Prostate gland (tissue), 2 donors: ENCODE measurements around the gene SLC4A11. TPM values are rescaled to one million over a fixed set of nuclear protein-coding genes. Genes with fewer than 3 reads are reported as not detected.

Experiments used
- DNase-seq: peaks from one replicate; pipeline ENCODE4 v3.0.0-alpha.2; 2019; ENCODE audit warnings: low spot score
- H3K27ac ChIP-seq, 2 donors: fragments of 200-600 bp; sonication (generic); 2 replicates each; pipeline ENCODE4 v1.5.1; 2017 to 2019
- H3K27me3 ChIP-seq: fragments of 200-600 bp; sonication (generic); replicated peaks from 2 replicates; pipeline ENCODE4 v1.5.1; 2019; ENCODE audit not compliant: insufficient read depth
- H3K36me3 ChIP-seq, 2 donors: fragments of 200-600 bp; sonication (generic); 1 replicate in 1 of 2; 2 replicates in 1 of 2; pipeline versions ENCODE4 v1.5.1 to v1.8.1; 2017 to 2019
- H3K4me1 ChIP-seq: fragments of 200-600 bp; sonication (generic); replicated peaks from 2 replicates; pipeline ENCODE4 v1.5.1; 2019
- H3K4me3 ChIP-seq, 2 donors: fragments of 200-600 bp; sonication (generic); 2 replicates each; pipeline ENCODE4 v1.5.1; 2017 to 2019
- H3K9me3 ChIP-seq: fragments of 200-600 bp; sonication (generic); 2 replicates; pipeline ENCODE4 v1.5.1; 2017
- CTCF ChIP-seq, 4 experiments: fragments of 200-600 bp in 2 of 4; fragments of 450-650 bp in 2 of 4; sonication (generic) in 2 of 4; IDR thresholded peaks; 1 replicate in 3 of 4; 2 replicates in 1 of 4; pipeline ENCODE4 v1.5.1; 2016 to 2019; ENCODE audit warnings: antibody characterized with exemption in 4 of 4, mild to moderate bottlenecking in 2 of 4, moderate library complexity in 2 of 4
- POLR2A ChIP-seq: fragments of 450-650 bp; IDR thresholded peaks from one replicate; pipeline ENCODE4 v1.6.1; 2016; ENCODE audit warnings: antibody characterized with exemption, mild to moderate bottlenecking
- POLR2AphosphoS5 ChIP-seq: sonication (generic); formaldehyde crosslinking; IDR thresholded peaks from one replicate; pipeline ENCODE4 v1.6.1; 2017; ENCODE audit warnings: antibody characterized with exemption
- WGBS: methylation state at CpG from one replicate; pipeline ENCODE4 v1.1.5; 2018; 5-methylcytosine and 5-hydroxymethylcytosine counted together
- intact Hi-C: fragments of 100-400 bp; cut with DNase I; formaldehyde crosslinking; loops from one replicate; pipeline ENCODE4 v1.14.2; 2022
- total RNA-seq, 2 donors: library from RNA; depleted of rRNA; stranded (reverse); fragments of >200 nt; gene quantifications; one replicate each; pipeline ENCODE4 v1.1.0, GENCODE V29; 2016

The SLC4A11 gene
- total RNA-seq, 2 donors from 2014 or later = 9.2 to 12.7 TPM

- no peak overlapping the region for H3K27ac ChIP-seq
- no peaks in the 10 kb centered on the region for H3K27me3 ChIP-seq
- TF ChIP-seq POLR2A (no peak), CTCF (IDR thresholded peaks at IDR 0.05) (no peak), POLR2AphosphoS5 (no peak)
- no peak overlapping the region for H3K4me3 ChIP-seq
- H3K36me3 ChIP-seq = no peaks in the 10 kb centered on the region
- no peak for DNase-seq
- H3K9me3 ChIP-seq = no peaks in the 10 kb centered on the region
- WGBS = 98% methylated on average over 4 of the region's 4 CpGs
- intact Hi-C loops = no loop called here
- H3K4me1 ChIP-seq = no peaks in the 10 kb centered on the region
Observed at GRCh38 chr20:3270051-3270450, 31.1 kb upstream of the SLC4A11 start.

- Histone ChIP-seq H3K27me3 (no peaks in the 10 kb centered on the region), H3K9me3 (no peaks in the 10 kb centered on the region), H3K4me3 (no peak overlapping the region), H3K36me3 (peaks cover 0 to 7% of the 10 kb centered on the region in 2 donors), H3K4me1 (no peaks in the 10 kb centered on the region), H3K27ac (no peak overlapping the region)
- TF ChIP-seq POLR2A = no peak
- no peak for TF ChIP-seq CTCF (IDR thresholded peaks at IDR 0.05)
- TF ChIP-seq POLR2AphosphoS5 = no peak
- intact Hi-C loops = no loop called here
- DNase-seq = no peak
Observed at GRCh38 chr20:3262566-3262965, 23.6 kb upstream of the SLC4A11 start.

- no peak for TF ChIP-seq CTCF (IDR thresholded peaks at IDR 0.05)
- TF ChIP-seq POLR2A = no peak
- TF ChIP-seq POLR2AphosphoS5 = no peak
- H3K27ac ChIP-seq = no peak overlapping the region
- H3K36me3 ChIP-seq = peaks cover 7% of the 10 kb centered on the region in 2 donors
- no peaks in the 10 kb centered on the region for H3K4me1 ChIP-seq
- H3K4me3 ChIP-seq = no peak overlapping the region
- H3K27me3 ChIP-seq = no peaks in the 10 kb centered on the region
- WGBS = 78% methylated on average over 5 of the region's 5 CpGs
- DNase-seq = no peak
- intact Hi-C loops = no loop called here
- no peaks in the 10 kb centered on the region for H3K9me3 ChIP-seq
Observed at GRCh38 chr20:3258429-3258828, 19.4 kb upstream of the SLC4A11 start.

- intact Hi-C loops = no loop called here
- peaks cover 7% of the 10 kb centered on the region in 2 donors for H3K36me3 ChIP-seq
- no peak for DNase-seq
Observed at GRCh38 chr20:3255728-3256127, 16.7 kb upstream of the SLC4A11 start.

More at GRCh38 chr20:3255728-3256127, 16.7 kb upstream of the SLC4A11 start:
- Histone ChIP-seq H3K4me3 (no peak overlapping the region), H3K27me3 (no peaks in the 10 kb centered on the region), H3K27ac (no peak overlapping the region), H3K4me1 (no peaks in the 10 kb centered on the region), H3K9me3 (no peaks in the 10 kb centered on the region)
- no peak for TF ChIP-seq CTCF (IDR thresholded peaks at IDR 0.05)
- TF ChIP-seq POLR2AphosphoS5 = no peak
- no peak for TF ChIP-seq POLR2A
- 94% methylated on average over 5 of the region's 5 CpGs for WGBS
